Measurements from ENCODE around the gene L1CAM.

GRCh38 chrX:153884136-153884535, 1.8 kb downstream of the L1CAM start:
- TF ChIP-seq FOSL2 (IDR thresholded peaks at IDR 0.05) = no peak
- TF ChIP-seq FOSL2 (CRISPR knock-in tag; IDR thresholded peaks at IDR 0.05) = no peak
- TF ChIP-seq HDAC2 (IDR thresholded peaks at IDR 0.05) = no peak
- TF ChIP-seq CTCF (IDR thresholded peaks at IDR 0.05) = no peak
- TF ChIP-seq, protein P1, sequence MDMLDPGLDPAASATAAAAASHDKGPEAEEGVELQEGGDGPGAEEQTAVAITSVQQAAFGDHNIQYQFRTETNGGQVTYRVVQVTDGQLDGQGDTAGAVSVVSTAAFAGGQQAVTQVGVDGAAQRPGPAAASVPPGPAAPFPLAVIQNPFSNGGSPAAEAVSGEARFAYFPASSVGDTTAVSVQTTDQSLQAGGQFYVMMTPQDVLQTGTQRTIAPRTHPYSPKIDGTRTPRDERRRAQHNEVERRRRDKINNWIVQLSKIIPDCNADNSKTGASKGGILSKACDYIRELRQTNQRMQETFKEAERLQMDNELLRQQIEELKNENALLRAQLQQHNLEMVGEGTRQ (IDR thresholded peaks at IDR 0.05) = no peak
- TF ChIP-seq E2F6 (IDR thresholded peaks at IDR 0.05; ENCODE audit: borderline replicate concordance, low read depth) = no peak
- TF ChIP-seq, protein P2, sequence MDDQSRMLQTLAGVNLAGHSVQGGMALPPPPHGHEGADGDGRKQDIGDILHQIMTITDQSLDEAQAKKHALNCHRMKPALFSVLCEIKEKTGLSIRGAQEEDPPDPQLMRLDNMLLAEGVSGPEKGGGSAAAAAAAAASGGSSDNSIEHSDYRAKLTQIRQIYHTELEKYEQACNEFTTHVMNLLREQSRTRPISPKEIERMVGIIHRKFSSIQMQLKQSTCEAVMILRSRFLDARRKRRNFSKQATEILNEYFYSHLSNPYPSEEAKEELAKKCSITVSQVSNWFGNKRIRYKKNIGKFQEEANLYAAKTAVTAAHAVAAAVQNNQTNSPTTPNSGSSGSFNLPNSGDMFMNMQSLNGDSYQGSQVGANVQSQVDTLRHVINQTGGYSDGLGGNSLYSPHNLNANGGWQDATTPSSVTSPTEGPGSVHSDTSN (IDR thresholded peaks at IDR 0.05) = no peak
- TF ChIP-seq MYC (IDR thresholded peaks at IDR 0.05; ENCODE audit: borderline replicate concordance, low read length) = no peak
